IMR-90 (cell line): ENCODE results near the gene SASH1. TPM values are rescaled to one million over a fixed set of nuclear protein-coding genes. Genes with fewer than 3 reads are reported as not detected.

ENCODE experiments used
- ATAC-seq: fragments of 200-7000 bp; cut with Tn5 transposase; 2 replicates; pipeline ENCODE4 v1.9.1; 2020; ENCODE audit warnings: low read depth, mild to moderate bottlenecking, moderate library complexity
- BruUV-seq: library from RNA; stranded (reverse); fragments of 400-500 nt; replicated peaks from 2 replicates; lab custom pipeline; 2021; lab: Mats Ljungman, UMichigan
- CTCF ChIA-PET: fragments of 300-600 bp; formaldehyde crosslinking; extraction: SDS; loops from one replicate; lab custom pipeline; 2021; ENCODE audit warnings: antibody characterized with exemption; lab: Yijun Ruan, JAX
- POLR2A ChIA-PET: fragments of 300-600 bp; sonication (Branson Sonifier 250); formaldehyde crosslinking; loops from one replicate; lab custom pipeline; 2022; ENCODE audit warnings: antibody characterized with exemption; ENCODE audit not compliant: unreplicated experiment; lab: Charles Lee
- DNase-seq: peaks from one replicate; pipeline ENCODE4 v3.0.0; 2013
- H2AFZ ChIP-seq: replicated peaks from 2 replicates; pipeline ENCODE3; 2013; ENCODE audit warnings: low read length, mild to moderate bottlenecking; ENCODE audit not compliant: poor library complexity
- H2AK5ac ChIP-seq: 2 replicates; pipeline ENCODE4 v1.6.1; 2013; ENCODE audit warnings: low read depth, low read length, inconsistent platforms
- H2AK9ac ChIP-seq: replicated peaks from 2 replicates; pipeline ENCODE3; 2013; ENCODE audit warnings: mild to moderate bottlenecking, low read depth, low read length, moderate library complexity; ENCODE audit not compliant: poor library complexity
- H2BK120ac ChIP-seq: 2 replicates; pipeline ENCODE4 v1.6.1; 2013; ENCODE audit warnings: low read depth, low read length, inconsistent platforms
- H2BK15ac ChIP-seq: 3 replicates; pipeline ENCODE4 v1.6.1; 2013; ENCODE audit warnings: low read depth, low read length, inconsistent platforms
- H2BK20ac ChIP-seq: 2 replicates; pipeline ENCODE4 v1.6.1; 2013; ENCODE audit warnings: low read depth, mild to moderate bottlenecking, inconsistent platforms, low read length, moderate library complexity
- H2BK5ac ChIP-seq: 2 replicates; pipeline ENCODE4 v1.6.1; 2013; ENCODE audit warnings: mild to moderate bottlenecking, low read depth, low read length, inconsistent platforms; ENCODE audit not compliant: poor library complexity, severe bottlenecking
- H3K14ac ChIP-seq: replicated peaks from 2 replicates; pipeline ENCODE4 v1.6.1; 2013; ENCODE audit warnings: low read depth, low read length, inconsistent platforms
- H3K18ac ChIP-seq: 2 replicates; pipeline ENCODE4 v1.6.1; 2013; ENCODE audit warnings: low read depth, low read length, control low read depth
- H3K23ac ChIP-seq: 2 replicates; pipeline ENCODE4 v1.6.1; 2013; ENCODE audit warnings: low read depth, low read length, inconsistent platforms
- H3K27ac ChIP-seq: 2 replicates; pipeline ENCODE4 v1.5.1; 2013; ENCODE audit warnings: mild to moderate bottlenecking, control low read depth, low read length; ENCODE audit not compliant: insufficient read depth
- H3K27me3 ChIP-seq: 2 replicates; pipeline ENCODE4 v1.6.1; 2013; ENCODE audit warnings: low read length; ENCODE audit not compliant: control insufficient read depth, insufficient read depth
- H3K36me3 ChIP-seq: 2 replicates; pipeline ENCODE4 v1.6.1; 2013; ENCODE audit warnings: low read length, mixed read lengths; ENCODE audit not compliant: control insufficient read depth, insufficient read depth
- H3K4ac ChIP-seq: 2 replicates; pipeline ENCODE4 v1.6.1; 2013; ENCODE audit warnings: low read depth, low read length, inconsistent platforms
- H3K4me1 ChIP-seq: 2 replicates; pipeline ENCODE4 v1.6.1; 2013; ENCODE audit warnings: low read length, mixed read lengths; ENCODE audit not compliant: control insufficient read depth, insufficient read depth
- H3K4me2 ChIP-seq: 2 replicates; pipeline ENCODE4 v1.6.1; 2013; ENCODE audit warnings: low read depth, mild to moderate bottlenecking, control low read depth, low read length, moderate library complexity
- H3K4me3 ChIP-seq: 2 replicates; pipeline ENCODE4 v1.5.1; 2013; ENCODE audit warnings: low read depth, mild to moderate bottlenecking, control low read depth, low read length, moderate library complexity; ENCODE audit not compliant: insufficient read depth
- H3K56ac ChIP-seq: 2 replicates; pipeline ENCODE4 v1.6.1; 2013; ENCODE audit warnings: low read length, inconsistent platforms; ENCODE audit not compliant: insufficient read depth; ENCODE audit errors: extremely low read depth
- H3K79me1 ChIP-seq, 2 experiments: 2 replicates each; pipeline ENCODE4 v1.6.1; 2013; ENCODE audit warnings: low read length in 2 of 2, inconsistent platforms in 1 of 2, low read depth in 1 of 2
- H3K9ac ChIP-seq: 2 replicates; pipeline ENCODE4 v1.6.1; 2013; ENCODE audit warnings: low read depth, low read length, control low read depth
- H3K9me1 ChIP-seq: 2 replicates; pipeline ENCODE4 v1.6.1; 2013; ENCODE audit warnings: low read length, inconsistent platforms; ENCODE audit not compliant: insufficient read depth
- H3K9me3 ChIP-seq: 2 replicates; pipeline ENCODE4 v1.6.1; 2013; ENCODE audit warnings: low read length; ENCODE audit not compliant: control insufficient read depth, insufficient read depth
- H4K20me1 ChIP-seq: 2 replicates; pipeline ENCODE4 v1.6.1; 2013; ENCODE audit warnings: low read length, inconsistent platforms; ENCODE audit not compliant: insufficient read depth
- H4K5ac ChIP-seq: 2 replicates; pipeline ENCODE4 v1.6.1; 2013; ENCODE audit warnings: mild to moderate bottlenecking, low read depth, low read length, control low read depth
- H4K8ac ChIP-seq, 2 experiments: 2 replicates each; pipeline ENCODE4 v1.6.1; 2013; ENCODE audit warnings: low read depth in 2 of 2, low read length in 2 of 2, control low read depth in 1 of 2, inconsistent platforms in 1 of 2
- H4K91ac ChIP-seq: 2 replicates; pipeline ENCODE4 v1.6.1; 2013; ENCODE audit warnings: low read depth, low read length, inconsistent platforms; ENCODE audit not compliant: insufficient read depth
- CEBPB ChIP-seq: IDR thresholded peaks from 2 replicates; pipeline ENCODE4 v1.6.1; 2012; ENCODE audit warnings: low read depth, low read length, improper control_type of control experiment
- ELK1 ChIP-seq: fragments of 150-350 bp; IDR thresholded peaks from 2 replicates; pipeline ENCODE4 v1.6.1; 2016; ENCODE audit warnings: low read depth, mild to moderate bottlenecking, low read length, moderate library complexity, borderline replicate concordance
- MAFK ChIP-seq: IDR thresholded peaks from 2 replicates; pipeline ENCODE4 v1.6.1; 2012; ENCODE audit warnings: low read depth, low read length, improper control_type of control experiment
- MAZ ChIP-seq: IDR thresholded peaks from 2 replicates; pipeline ENCODE4 v1.6.1; 2012; ENCODE audit warnings: low read depth, mild to moderate bottlenecking, low read length, improper control_type of control experiment, moderate library complexity, borderline replicate concordance
- MXI1 ChIP-seq: IDR thresholded peaks from 2 replicates; pipeline ENCODE4 v1.6.1; 2012; ENCODE audit warnings: low read depth, mild to moderate bottlenecking, low read length, moderate library complexity, borderline replicate concordance
- NFE2L2 ChIP-seq: fragments of 150-350 bp; IDR thresholded peaks from 2 replicates; pipeline ENCODE4 v1.6.1; 2016; ENCODE audit warnings: low read depth, mild to moderate bottlenecking, low read length
- POLR2A ChIP-seq: IDR thresholded peaks from 2 replicates; pipeline ENCODE4 v1.6.1; 2012; ENCODE audit warnings: mild to moderate bottlenecking, low read depth, low read length
- RFX5 ChIP-seq: IDR thresholded peaks from 2 replicates; pipeline ENCODE4 v1.8.0; 2012; ENCODE audit warnings: low read depth, mild to moderate bottlenecking, low read length, moderate library complexity
- SMC3 ChIP-seq: fragments of 150-350 bp; IDR thresholded peaks from 2 replicates; pipeline ENCODE4 v1.6.1; 2016; ENCODE audit warnings: low read depth, mild to moderate bottlenecking, antibody characterized with exemption, low read length, moderate library complexity
- WGBS, 2 experiments: methylation state at CpG; one replicate each; pipeline versions ENCODE4 v1.1.5 to v1.1.7; 2013; ENCODE audit warnings: missing lambda C conversion rate in 2 of 2; ENCODE audit not compliant: insufficient read length in 1 of 2; ENCODE audit errors: extremely low coverage in 2 of 2; 5-methylcytosine and 5-hydroxymethylcytosine counted together
- dilution Hi-C: fragments of 300-500 bp; cut with HindIII; formaldehyde crosslinking; loops from one replicate; pipeline ENCODE4 v1.14.3; 2018; ENCODE audit warnings: low sequenced_read_pairs; ENCODE audit not compliant: unreplicated experiment
- in situ Hi-C: fragments of 300-500 bp; cut with MboI; formaldehyde crosslinking; loops from 3 replicates; pipeline ENCODE4 v1.14.3; 2019; ENCODE audit warnings: low sequenced_read_pairs, inconsistent platforms, mixed read lengths
- intact Hi-C: fragments of 100-400 bp; cut with micrococcal nuclease; formaldehyde crosslinking; loops from 2 replicates; pipeline ENCODE4 v1.10.0; 2022
- polyA plus RNA-seq, 3 experiments: library from polyadenylated mRNA; depleted of rRNA; stranded (reverse); fragments of >200 nt; gene quantifications; 2 replicates each; pipeline ENCODE4 v1.2.3, GENCODE V29; 2012; ENCODE audit warnings: low replicate concordance in 1 of 3
- total RNA-seq: library from RNA; depleted of rRNA; stranded (reverse); fragments of >200 nt; gene quantifications from 2 replicates; pipeline ENCODE4 v1.2.3, GENCODE V29; 2012

SASH1 gene
- total and polyA plus RNA-seq, 2 of the 4 experiments (the other 2 are of a cell fraction): 11.6 to 16.5 TPM

GRCh38 chr6:148598724-148599123 lies 256.1 kb downstream of the SASH1 start:
- intact Hi-C loops: no loop called here
- no peak overlapping the region for H3K56ac ChIP-seq
- H4K20me1 ChIP-seq: no peaks in the 10 kb centered on the region
- H3K9ac ChIP-seq: no peak overlapping the region
- H3K18ac ChIP-seq: peak overlapping the region; percentile 33; the same call in 1 of the 2 replicates
- H3K36me3 ChIP-seq: no peaks in the 10 kb centered on the region
- no peak overlapping the region for H2BK15ac ChIP-seq
- H4K8ac ChIP-seq: no peak overlapping the region
- no peak overlapping the region for H4K5ac ChIP-seq
- no peak overlapping the region for H3K4ac ChIP-seq
- H3K9me1 ChIP-seq: no peaks in the 10 kb centered on the region; the same call in 1 of the 2 replicates
- H2AK5ac ChIP-seq: no peak overlapping the region
- no peak overlapping the region for H2BK5ac ChIP-seq
- H3K4me3 ChIP-seq: no peak overlapping the region
- no CpG with 5 or more reads among the region's 3 CpGs for WGBS, 2 experiments
- dilution Hi-C loops: no loop called here
- CTCF ChIA-PET: interaction anchor here (1.5 kb wide), 1 partner anchor 21 kb away, joined by 7 read pairs; no protein-coding TSS in a partner anchor
- H4K91ac ChIP-seq: no peak overlapping the region
- H3K27ac ChIP-seq: no peak overlapping the region
- H3K9me3 ChIP-seq: no peaks in the 10 kb centered on the region
- no peaks in the 10 kb centered on the region for H3K4me1 ChIP-seq
- ATAC-seq (no peak), DNase-seq (no peak)
- no peak overlapping the region for H2BK20ac ChIP-seq
- no peaks in the 10 kb centered on the region for H3K79me1 ChIP-seq
- H2BK120ac ChIP-seq: no peak overlapping the region
- H2AK9ac ChIP-seq: no peak overlapping the region
- in situ Hi-C loops: no loop called here
- TF ChIP-seq MAFK (no peak), RFX5 (no peak), ELK1 (no peak), CEBPB (no peak), NFE2L2 (no peak), MXI1 (no peak), POLR2A (no peak), SMC3 (no peak), MAZ (no peak)
- no peak overlapping the region for H3K4me2 ChIP-seq
- H3K27me3 ChIP-seq: no peaks in the 10 kb centered on the region; the same call in 1 of the 2 replicates
- H2AFZ ChIP-seq: no peak overlapping the region
- H3K23ac ChIP-seq: no peak overlapping the region
- no peak overlapping the region for H3K14ac ChIP-seq
- POLR2A ChIA-PET: no interaction called here
- BruUV-seq: no TSS peak
